Body of pancreas (tissue), 4 donors: ENCODE data around the gene NLRP3. TPM values are rescaled to one million over a fixed set of nuclear protein-coding genes. Genes with fewer than 3 reads are reported as not detected.
A peak's percentile ranks its signal among the peaks of the same experiment; 100 is the strongest.

Experiments
- ATAC-seq: fragments of 150-250 bp; one replicate; pipeline ENCODE4 v1.9.1; 2016
- DNase-seq, 4 donors: peaks; one replicate each; pipeline ENCODE4 v3.0.0-alpha.2; 2019
- H3K27ac ChIP-seq, 4 donors: fragments of 200-600 bp; sonication (generic); 1 replicate in 3 of 4; 2 replicates in 1 of 4; pipeline versions ENCODE4 v1.5.1 to v1.6.1; 2016 to 2019; ENCODE audit warnings: mild to moderate bottlenecking in 1 of 4, mixed read lengths in 1 of 4, moderate library complexity in 1 of 4
- H3K27me3 ChIP-seq, 2 donors: fragments of 200-600 bp; sonication (generic); one replicate each; pipeline ENCODE4 v1.6.0; 2016; ENCODE audit warnings: mild to moderate bottlenecking in 1 of 2
- H3K36me3 ChIP-seq, 2 donors: fragments of 200-600 bp; sonication (generic); replicated peaks in 1 of 2; 2 replicates each; pipeline ENCODE4 v1.5.1; 2016; ENCODE audit warnings: low read depth in 2 of 2; ENCODE audit not compliant: insufficient read depth in 1 of 2
- H3K4me1 ChIP-seq: fragments of 200-600 bp; sonication (generic); one replicate; pipeline ENCODE4 v1.6.0; 2016
- H3K4me3 ChIP-seq, 2 donors: fragments of 200-600 bp; sonication (generic); 1 replicate in 1 of 2; 2 replicates in 1 of 2; pipeline ENCODE4 v1.5.1; 2016 to 2019
- H3K9me3 ChIP-seq, 3 donors: fragments of 200-600 bp; sonication (generic); 1 replicate in 2 of 3; 2 replicates in 1 of 3; pipeline ENCODE4 v1.5.1; 2016
- CTCF ChIP-seq, 7 experiments: fragments of 450-650 bp in 4 of 7; fragments of 200-600 bp in 3 of 7; sonication (generic) in 3 of 7; IDR thresholded peaks; one replicate each; pipeline ENCODE4 v1.5.1; 2016 to 2019; ENCODE audit warnings: antibody characterized with exemption in 7 of 7
- POLR2A ChIP-seq, 3 donors: fragments of 450-650 bp; IDR thresholded peaks; one replicate each; pipeline ENCODE4 v1.6.1; 2016; ENCODE audit warnings: antibody characterized with exemption in 3 of 3, mild to moderate bottlenecking in 2 of 3
- WGBS, 2 donors: methylation state at CpG; one replicate each; pipeline ENCODE4 v1.1.5; 2017; 5-methylcytosine and 5-hydroxymethylcytosine counted together
- intact Hi-C: fragments of 100-400 bp; cut with DNase I; formaldehyde crosslinking; loops from one replicate; pipeline ENCODE4 v1.15.1; 2023
- total RNA-seq, 2 donors: library from RNA; depleted of rRNA; stranded (reverse); fragments of >200 nt; gene quantifications; one replicate each; pipeline ENCODE4 v1.1.0, GENCODE V29; 2016

NLRP3 gene
- total RNA-seq, 2 donors from 2014 or later, result 0.26 to 1.6 TPM

- 82 to 83% methylated on average over 21 to 40 of the region's 40 CpGs for WGBS, 2 donors
- no peak for TF ChIP-seq POLR2A (IDR thresholded peaks at IDR 0.05)
- TF ChIP-seq CTCF (IDR thresholded peaks at IDR 0.05), result no peak
- Histone ChIP-seq H3K9me3 (no peaks in the 10 kb centered on the region), H3K4me3 (no peak overlapping the region), H3K27me3 (no peaks in the 10 kb centered on the region), H3K27ac (no peak overlapping the region), H3K4me1 (no peaks in the 10 kb centered on the region), H3K36me3 (no peaks in the 10 kb centered on the region)
- ATAC-seq (no peak), DNase-seq (no peak)
- intact Hi-C loops, result no loop called here
These were observed 9.8 kb upstream of the NLRP3 start for GRCh38 chr1:247406014-247406656.

DNA sequence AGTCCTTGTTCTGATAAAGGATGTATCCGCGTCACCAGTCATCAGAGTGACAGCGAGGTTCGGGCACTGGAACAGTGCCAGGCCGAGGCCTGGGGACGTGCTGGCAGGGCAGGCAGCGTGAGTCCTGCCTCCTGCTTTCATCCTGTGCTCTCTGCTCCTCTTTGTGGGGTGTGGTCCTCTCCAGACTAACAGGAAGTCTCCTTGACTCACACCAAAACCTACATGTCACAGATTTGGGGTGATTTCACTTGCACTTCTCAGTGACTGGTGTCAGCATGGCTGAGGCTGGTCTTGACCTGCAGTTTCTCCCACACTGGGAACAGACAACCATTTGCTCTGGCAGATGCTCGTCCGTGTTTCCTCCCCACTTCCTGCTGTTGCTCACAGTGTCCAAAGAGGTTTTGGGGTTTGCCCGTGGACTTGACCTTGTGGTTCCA, 8.8 kb upstream of the NLRP3 start:
- H3K27ac ChIP-seq, result peak overlapping the region in 1 of 4 donors; percentile 34
- H3K36me3 ChIP-seq, result no peaks in the 10 kb centered on the region
- intact Hi-C loops, result no loop called here
- ATAC-seq, result no peak
- H3K4me1 ChIP-seq, result no peaks in the 10 kb centered on the region
- no peaks in the 10 kb centered on the region for H3K27me3 ChIP-seq
- TF ChIP-seq CTCF (IDR thresholded peaks at IDR 0.05) (no peak), POLR2A (IDR thresholded peaks at IDR 0.05) (no peak)
- no peak overlapping the region for H3K4me3 ChIP-seq
- DNase-seq, result peak in 2 of 4 donors; percentile 16 to 63
- no peaks in the 10 kb centered on the region for H3K9me3 ChIP-seq
- WGBS, 2 donors, result 45 to 68% methylated on average over 10 of the region's 10 CpGs

DNA sequence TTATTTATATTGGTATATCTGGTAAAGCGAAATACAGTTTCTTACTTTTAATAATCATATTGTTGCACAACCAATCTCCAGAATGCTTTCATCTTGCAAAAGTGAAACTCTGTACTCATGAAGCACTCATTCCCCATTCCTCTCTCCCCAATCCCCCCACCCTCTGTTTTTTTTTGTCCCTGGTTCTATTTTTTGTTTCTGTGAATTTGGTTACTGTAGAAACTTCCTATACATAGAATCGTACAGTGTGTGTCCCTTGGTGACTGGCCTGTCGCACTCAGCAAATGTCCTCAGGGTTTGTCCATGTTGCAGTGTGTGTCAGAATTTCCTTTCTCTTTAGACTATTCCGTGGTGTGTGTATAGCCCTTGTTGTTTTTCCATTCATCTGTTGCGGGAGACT, 7.9 kb upstream of the NLRP3 start:
- WGBS, 2 donors, result 48 to 62% methylated on average over 5 of the region's 5 CpGs
- no peak for TF ChIP-seq CTCF (IDR thresholded peaks at IDR 0.05)
- Histone ChIP-seq H3K27me3 (no peaks in the 10 kb centered on the region), H3K4me3 (no peak overlapping the region), H3K36me3 (no peaks in the 10 kb centered on the region), H3K4me1 (no peaks in the 10 kb centered on the region), H3K27ac (no peak overlapping the region), H3K9me3 (no peaks in the 10 kb centered on the region)
- ATAC-seq (no peak), DNase-seq (no peak)
- intact Hi-C loops, result no loop called here

DNA sequence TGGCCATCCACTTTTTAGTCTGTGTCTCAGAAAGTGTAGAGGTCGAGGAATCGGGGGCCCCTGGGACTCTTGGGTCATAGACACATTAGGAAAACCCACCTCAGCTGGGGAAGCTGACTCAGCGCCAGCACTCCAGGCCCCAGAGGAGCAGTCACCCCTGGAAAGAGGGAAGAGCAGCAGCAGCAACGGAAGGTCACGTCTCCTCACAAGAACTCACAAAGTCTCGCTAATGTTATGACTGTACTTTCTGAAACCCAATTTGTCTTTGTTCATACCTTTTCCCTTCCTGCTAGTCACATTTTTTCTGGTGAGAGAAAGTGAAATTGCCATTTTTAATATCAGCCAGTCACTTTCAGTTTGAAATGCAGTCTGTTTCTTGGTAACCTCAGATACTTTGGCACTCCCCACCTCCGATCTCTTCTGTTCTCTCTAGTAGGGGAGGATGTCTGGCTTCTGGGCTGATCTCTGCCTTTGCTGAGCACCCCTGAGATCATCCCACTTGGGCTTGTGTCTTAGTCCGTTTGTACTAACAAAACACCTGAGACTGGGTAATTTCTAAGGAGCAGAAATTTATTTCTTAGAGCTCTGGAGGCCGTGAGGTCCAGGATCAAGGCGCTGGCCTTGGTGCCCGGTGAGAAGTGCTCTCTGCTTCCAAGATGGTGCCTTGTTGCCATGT, 6.0 kb upstream of the NLRP3 start:
- H3K27me3 ChIP-seq, result no peaks in the 10 kb centered on the region
- H3K36me3 ChIP-seq, result no peaks in the 10 kb centered on the region
- H3K9me3 ChIP-seq, result no peaks in the 10 kb centered on the region
- WGBS, 2 donors, result 69 to 76% methylated on average over 10 to 11 of the region's 11 CpGs
- TF ChIP-seq POLR2A (IDR thresholded peaks at IDR 0.05) (no peak), CTCF (IDR thresholded peaks at IDR 0.05) (no peak)
- H3K4me3 ChIP-seq, result no peak overlapping the region
- H3K4me1 ChIP-seq, result no peaks in the 10 kb centered on the region
- ATAC-seq, result no peak
- intact Hi-C loops, result no loop called here
- DNase-seq, result no peak
- no peak overlapping the region for H3K27ac ChIP-seq
